Measurements from ENCODE around the gene ANO2. TPM values are rescaled to one million over a fixed set of nuclear protein-coding genes. Genes with fewer than 3 reads are reported as not detected.
A peak's percentile ranks its signal among the peaks of the same experiment; 100 is the strongest.

The ANO2 gene
- polyA plus RNA-seq, 1 donor from 2014 or later: 1.8 TPM

- Histone ChIP-seq H2AFZ (ENCODE audit: low read depth, low read length) (no peak overlapping the region), H3K79me2 (replicated peaks; ENCODE audit: insufficient read depth, low read length) (no peaks in the 10 kb centered on the region), H3K4me3 (ENCODE audit: low read length) (no peak overlapping the region), H3F3A (ENCODE audit: insufficient read depth, low read length, poor library complexity, severe bottlenecking) (no peaks in the 10 kb centered on the region), H3K9me2 (ENCODE audit: insufficient read depth, low read length) (no peaks in the 10 kb centered on the region), H4K20me1 (ENCODE audit: insufficient read depth) (no peaks in the 10 kb centered on the region), H3K9ac (ENCODE audit: low read length) (no peak overlapping the region), H3K4me2 (ENCODE audit: low read length) (no peak overlapping the region), H3K27ac (ENCODE audit: low read length) (no peak overlapping the region), H3K9me3 (ENCODE audit: low read length) (no peaks in the 10 kb centered on the region), H3K36me3 (ENCODE audit: insufficient read depth, low read length) (no peaks in the 10 kb centered on the region), H3K27me3 (ENCODE audit: insufficient read depth, low read depth, low read length) (no peaks in the 10 kb centered on the region)
- TF ChIP-seq SMC3 (conservative IDR thresholded peaks at IDR 0.05; ENCODE audit: poor library complexity) (peak; percentile 83), MXI1 (conservative IDR thresholded peaks at IDR 0.05; ENCODE audit: poor library complexity, severe bottlenecking) (no peak), RAD21 (conservative IDR thresholded peaks at IDR 0.05) (peak; percentile 76), TAF1 (IDR thresholded peaks at IDR 0.05; ENCODE audit: low read depth) (no peak), CTCF (IDR thresholded peaks at IDR 0.05; ENCODE audit: poor library complexity, severe bottlenecking) (peak; percentile 82)
Observed at GRCh38 chr12:5648692-5649359, 296.2 kb downstream of the ANO2 start.

GRCh38 chr12:5643266-5643665 lies 301.8 kb downstream of the ANO2 start:
- Histone ChIP-seq H3K9ac (ENCODE audit: low read length) (no peak overlapping the region), H3K79me2 (replicated peaks; ENCODE audit: insufficient read depth, low read length) (no peaks in the 10 kb centered on the region)

More at GRCh38 chr12:5643266-5643665, 301.8 kb downstream of the ANO2 start:
- Histone ChIP-seq H3K9me2 (ENCODE audit: insufficient read depth, low read length) (no peaks in the 10 kb centered on the region), H3F3A (ENCODE audit: insufficient read depth, low read length, poor library complexity, severe bottlenecking) (no peaks in the 10 kb centered on the region), H3K27me3 (ENCODE audit: insufficient read depth, low read depth, low read length) (no peaks in the 10 kb centered on the region), H4K20me1 (ENCODE audit: insufficient read depth) (no peaks in the 10 kb centered on the region), H3K4me2 (ENCODE audit: low read length) (no peak overlapping the region), H3K4me3 (ENCODE audit: low read length) (no peak overlapping the region), H3K36me3 (ENCODE audit: insufficient read depth, low read length) (no peaks in the 10 kb centered on the region), H2AFZ (ENCODE audit: low read depth, low read length) (no peak overlapping the region), H3K27ac (ENCODE audit: low read length) (no peak overlapping the region), H3K9me3 (ENCODE audit: low read length) (peaks cover 4% of the 10 kb centered on the region)
- TF ChIP-seq CTCF (IDR thresholded peaks at IDR 0.05; ENCODE audit: poor library complexity, severe bottlenecking) (no peak), REST (IDR thresholded peaks at IDR 0.05; ENCODE audit: borderline replicate concordance) (no peak), RAD21 (conservative IDR thresholded peaks at IDR 0.05) (no peak), EZH2 (IDR thresholded peaks at IDR 0.05; ENCODE audit: borderline replicate concordance, insufficient read depth, low read length, poor library complexity, severe bottlenecking) (no peak), EP300 (conservative IDR thresholded peaks at IDR 0.05; ENCODE audit: poor library complexity, severe bottlenecking) (no peak), SMC3 (conservative IDR thresholded peaks at IDR 0.05; ENCODE audit: poor library complexity) (no peak), MXI1 (conservative IDR thresholded peaks at IDR 0.05; ENCODE audit: poor library complexity, severe bottlenecking) (no peak), POLR2AphosphoS5 (IDR thresholded peaks at IDR 0.05) (no peak), TAF1 (IDR thresholded peaks at IDR 0.05; ENCODE audit: low read depth) (no peak)

Data from neural cell (in vitro differentiated cells).